ENCODE data around the gene ACOT11.

GRCh38 chr1:54595956-54596498 lies 48.0 kb downstream of the ACOT11 start:
- TF ChIP-seq CTCF (IDR thresholded peaks at IDR 0.05; ENCODE audit: low read length) (no peak), EZH2 (optimal IDR thresholded peaks at IDR 0.05; ENCODE audit: low read depth, low read length) (no peak), EZH2phosphoT487 (IDR thresholded peaks at IDR 0.05; ENCODE audit: low read length) (no peak)

Data from MM.1S (cell line).